Neural progenitor cell (in vitro differentiated cells): Measurements from ENCODE around the gene GALNTL6. TPM values are rescaled to one million over a fixed set of nuclear protein-coding genes. Genes with fewer than 3 reads are reported as not detected.

Source experiments
- DNase-seq: peaks from one replicate; pipeline ENCODE4 v3.0.0-alpha.2; 2016; ENCODE audit warnings: low spot score
- H2AFZ ChIP-seq: fragments of 200-600 bp; sonication (generic); replicated peaks from 2 replicates; pipeline ENCODE4 v1.6.1; 2016; ENCODE audit warnings: antibody characterized with exemption
- H3F3A ChIP-seq: fragments of 200-600 bp; sonication (generic); 2 replicates; pipeline ENCODE4 v1.6.1; 2016; ENCODE audit warnings: antibody characterized with exemption, low read depth
- H3K27ac ChIP-seq: fragments of 200-600 bp; sonication (generic); 2 replicates; pipeline ENCODE4 v1.5.1; 2016; ENCODE audit warnings: mild to moderate bottlenecking
- H3K27me3 ChIP-seq: fragments of 200-600 bp; sonication (generic); 2 replicates; pipeline ENCODE4 v1.6.1; 2016; ENCODE audit warnings: mild to moderate bottlenecking, moderate library complexity
- H3K36me3 ChIP-seq: fragments of 200-600 bp; sonication (generic); 2 replicates; pipeline ENCODE4 v1.5.1; 2016
- H3K4me1 ChIP-seq: fragments of 200-600 bp; sonication (generic); 2 replicates; pipeline ENCODE4 v1.6.1; 2016; ENCODE audit warnings: mixed run types
- H3K4me2 ChIP-seq: fragments of 200-600 bp; sonication (generic); 2 replicates; pipeline ENCODE4 v1.6.1; 2016
- H3K4me3 ChIP-seq: fragments of 200-600 bp; sonication (generic); 2 replicates; pipeline ENCODE4 v1.5.1; 2016
- H3K79me2 ChIP-seq: fragments of 200-600 bp; sonication (generic); 2 replicates; pipeline ENCODE4 v1.6.1; 2016; ENCODE audit warnings: low read depth
- H3K9ac ChIP-seq: fragments of 200-600 bp; sonication (generic); 2 replicates; pipeline ENCODE4 v1.6.1; 2016
- H3K9me3 ChIP-seq: fragments of 200-600 bp; sonication (generic); 2 replicates; pipeline ENCODE4 v1.5.1; 2016; ENCODE audit warnings: low read depth
- H4K20me1 ChIP-seq: fragments of 200-600 bp; sonication (generic); 2 replicates; pipeline ENCODE4 v1.6.1; 2016; ENCODE audit warnings: low read depth
- H3K27ac Mint-ChIP-seq: 3 replicates; pipeline ENCODE4 v1.8.0; 2021; ENCODE audit warnings: mixed read lengths
- H3K27me3 Mint-ChIP-seq: 2 replicates; pipeline ENCODE4 v1.8.0; 2022; ENCODE audit warnings: low read depth, mild to moderate bottlenecking, inconsistent platforms, moderate library complexity, mixed read lengths; ENCODE audit not compliant: insufficient read depth
- H3K36me3 Mint-ChIP-seq: 3 replicates; pipeline ENCODE4 v1.8.0; 2021; ENCODE audit warnings: mixed read lengths
- H3K4me1 Mint-ChIP-seq: 3 replicates; pipeline ENCODE4 v1.8.0; 2021; ENCODE audit warnings: mixed read lengths
- H3K4me3 Mint-ChIP-seq: 3 replicates; pipeline ENCODE4 v1.8.0; 2021; ENCODE audit warnings: mild to moderate bottlenecking, moderate library complexity, mixed read lengths
- H3K9me3 Mint-ChIP-seq: 3 replicates; pipeline ENCODE4 v1.8.0; 2020; ENCODE audit warnings: mixed read lengths
- CTCF ChIP-seq: fragments of 200-600 bp; sonication (generic); IDR thresholded peaks from 2 replicates; pipeline ENCODE4 v1.5.1; 2017; ENCODE audit warnings: antibody characterized with exemption, mild to moderate bottlenecking
- EZH2 ChIP-seq: fragments of 200-600 bp; sonication (generic); IDR thresholded peaks from 2 replicates; pipeline ENCODE4 v1.6.1; 2017; ENCODE audit warnings: antibody characterized with exemption, mild to moderate bottlenecking, moderate library complexity
- EZH2phosphoT487 ChIP-seq: fragments of 200-600 bp; sonication (generic); IDR thresholded peaks from 2 replicates; pipeline ENCODE4 v1.6.1; 2017; ENCODE audit warnings: antibody characterized with exemption
- total RNA-seq: library from RNA; depleted of rRNA; stranded (reverse); fragments of >200 nt; gene quantifications from 2 replicates; pipeline ENCODE4 v1.2.3, GENCODE V29; 2015; ENCODE audit warnings: low replicate concordance

GALNTL6 gene
- total RNA-seq, 1 donor from 2014 or later, result 0.15 TPM

GRCh38 chr4:172369471-172369959, 556.3 kb downstream of the GALNTL6 start:
- no peaks in the 10 kb centered on the region for H3K79me2 ChIP-seq
- no peaks in the 10 kb centered on the region for H3K4me1 ChIP-seq
- no peaks in the 10 kb centered on the region for H3F3A ChIP-seq
- no peaks in the 10 kb centered on the region for H3K9me3 ChIP-seq
- no peak overlapping the region for H2AFZ ChIP-seq
- H4K20me1 ChIP-seq, result no peaks in the 10 kb centered on the region
- no peaks in the 10 kb centered on the region for H3K27me3 ChIP-seq
- Mint-ChIP-seq H3K27ac (no peak overlapping the region), H3K4me3 (no peak overlapping the region), H3K4me1 (no peaks in the 10 kb centered on the region), H3K27me3 (no peaks in the 10 kb centered on the region), H3K9me3 (peaks cover 19% of the 10 kb centered on the region), H3K36me3 (no peaks in the 10 kb centered on the region)
- no peak overlapping the region for H3K9ac ChIP-seq
- DNase-seq, result no peak
- H3K36me3 ChIP-seq, result no peaks in the 10 kb centered on the region
- no peak overlapping the region for H3K4me3 ChIP-seq
- H3K27ac ChIP-seq, result no peak overlapping the region
- TF ChIP-seq EZH2, result no peak
- TF ChIP-seq EZH2phosphoT487, result no peak
- TF ChIP-seq CTCF, result no peak
- no peak overlapping the region for H3K4me2 ChIP-seq

GRCh38 chr4:172377486-172378140, 564.4 kb downstream of the GALNTL6 start:
- Histone ChIP-seq H3K36me3 (no peaks in the 10 kb centered on the region), H3K9me3 (no peaks in the 10 kb centered on the region), H3K4me2 (no peak overlapping the region), H3K27ac (no peak overlapping the region), H4K20me1 (no peaks in the 10 kb centered on the region), H2AFZ (no peak overlapping the region), H3F3A (no peaks in the 10 kb centered on the region), H3K27me3 (no peaks in the 10 kb centered on the region), H3K4me3 (no peak overlapping the region), H3K4me1 (no peaks in the 10 kb centered on the region), H3K9ac (no peak overlapping the region), H3K79me2 (no peaks in the 10 kb centered on the region)
- peaks cover 3% of the 10 kb centered on the region for H3K9me3 Mint-ChIP-seq
- H3K4me3 Mint-ChIP-seq, result no peak overlapping the region
- TF ChIP-seq EZH2phosphoT487 (no peak), CTCF (no peak), EZH2 (no peak)
- peaks cover 2% of the 10 kb centered on the region for H3K27me3 Mint-ChIP-seq
- H3K36me3 Mint-ChIP-seq, result no peaks in the 10 kb centered on the region
- DNase-seq, result no peak
- no peaks in the 10 kb centered on the region for H3K4me1 Mint-ChIP-seq
- H3K27ac Mint-ChIP-seq, result no peak overlapping the region

GRCh38 chr4:172379834-172380233, 566.6 kb downstream of the GALNTL6 start:
- Histone ChIP-seq H3K9me3 (no peaks in the 10 kb centered on the region), H4K20me1 (no peaks in the 10 kb centered on the region), H3K27me3 (no peaks in the 10 kb centered on the region), H3K4me2 (no peak overlapping the region), H2AFZ (no peak overlapping the region), H3K79me2 (no peaks in the 10 kb centered on the region), H3K9ac (no peak overlapping the region), H3K4me3 (no peak overlapping the region), H3K36me3 (no peaks in the 10 kb centered on the region), H3K27ac (no peak overlapping the region), H3F3A (no peaks in the 10 kb centered on the region), H3K4me1 (no peaks in the 10 kb centered on the region)
- H3K9me3 Mint-ChIP-seq, result peaks cover 3% of the 10 kb centered on the region
- H3K36me3 Mint-ChIP-seq, result no peaks in the 10 kb centered on the region
- no peak overlapping the region for H3K4me3 Mint-ChIP-seq
- peaks cover 2% of the 10 kb centered on the region for H3K27me3 Mint-ChIP-seq
- TF ChIP-seq EZH2phosphoT487 (no peak), CTCF (no peak), EZH2 (no peak)
- no peak for DNase-seq
- H3K4me1 Mint-ChIP-seq, result no peaks in the 10 kb centered on the region
- H3K27ac Mint-ChIP-seq, result no peak overlapping the region
